ENCODE results near the gene SH2D3C.

SH2D3C gene

GRCh38 chr9:127735530-127736185 is 42.8 kb downstream of the SH2D3C start:
- no peak for DNase-seq

- DNase-seq: peak; percentile 95
Observed at GRCh38 chr9:127734747-127735529, 43.5 kb downstream of the SH2D3C start, which contains the start of gene TOR2A. TSS of gene TOR2A (minus strand) at chr9:127735294. CDS start at chr9:127735270, 24 bp downstream.

- DNase-seq: no peak
Observed at GRCh38 chr9:127734247-127734746, 44.2 kb downstream of the SH2D3C start.

- no peak for DNase-seq
Observed at GRCh38 chr9:127733614-127734013, 44.9 kb downstream of the SH2D3C start.

- DNase-seq: no peak
Observed at GRCh38 chr9:127732444-127732843, 46.0 kb downstream of the SH2D3C start.

- no peak for DNase-seq
Observed at GRCh38 chr9:127731938-127732337, 46.5 kb downstream of the SH2D3C start.

GRCh38 chr9:127730799-127731410 is 47.6 kb downstream of the SH2D3C start:
- no peak for DNase-seq

- DNase-seq: no peak
Observed at GRCh38 chr9:127730262-127730661, 48.2 kb downstream of the SH2D3C start.

- DNase-seq: no peak
Observed at GRCh38 chr9:127729522-127730256, 48.8 kb downstream of the SH2D3C start.

- DNase-seq: no peak
Observed at GRCh38 chr9:127728808-127729207, 49.7 kb downstream of the SH2D3C start.

GRCh38 chr9:127726871-127727270 is 51.6 kb downstream of the SH2D3C start:
- no peak for DNase-seq

GRCh38 chr9:127724012-127724411 is 54.5 kb downstream of the SH2D3C start:
- no peak for DNase-seq

- DNase-seq: peak; percentile 65
Observed at GRCh38 chr9:127723444-127723843, 55.0 kb downstream of the SH2D3C start.

- no peak for DNase-seq
Observed at GRCh38 chr9:127723013-127723412, 55.5 kb downstream of the SH2D3C start.

GRCh38 chr9:127722055-127722745 is 56.3 kb downstream of the SH2D3C start:
- DNase-seq: no peak

- no peak for DNase-seq
Observed at GRCh38 chr9:127721391-127721821, 57.1 kb downstream of the SH2D3C start.

- no peak for DNase-seq
Observed at GRCh38 chr9:127720865-127721227, 57.6 kb downstream of the SH2D3C start.

- no peak for DNase-seq
Observed at GRCh38 chr9:127720031-127720864, 58.2 kb downstream of the SH2D3C start.

GRCh38 chr9:127717766-127718165 is 60.7 kb downstream of the SH2D3C start:
- no peak for DNase-seq

- DNase-seq: no peak
Observed at GRCh38 chr9:127716412-127716811, 62.1 kb downstream of the SH2D3C start.
